Inflammatory macrophage treated with lipopolysaccharide for 4 hours (primary cell): ENCODE measurements around the gene RHO.
A peak's percentile ranks its signal among the peaks of the same experiment; 100 is the strongest.
"Not testable (repeated sequence)": the region's sequence is repeated elsewhere in the genome, so short reads cannot be mapped to it uniquely, and the experiment has no call there.

Experiments
- DNase-seq: peaks from one replicate; pipeline ENCODE4 v3.0.0-alpha.2; 2020

Gene RHO

GRCh38 chr3:129528589-129529100 is at the start of gene RHO:
Gene RHO (plus strand): TSS chr3:129528639. CDS start chr3:129528734, 95 bp downstream.
- DNase-seq, result peak; percentile 50

- DNase-seq, result not testable (repeated sequence)
Observed at GRCh38 chr3:129481225-129481765, 47.1 kb upstream of the RHO start.

GRCh38 chr3:129481766-129482332 is 46.6 kb upstream of the RHO start:
- no peak for DNase-seq

GRCh38 chr3:129482721-129483120 is 45.7 kb upstream of the RHO start:
- no peak for DNase-seq

GRCh38 chr3:129483870-129484269 is 44.6 kb upstream of the RHO start:
- no peak for DNase-seq

- DNase-seq, result peak; percentile 10
Observed at GRCh38 chr3:129485146-129485545, 43.3 kb upstream of the RHO start.

- peak; percentile 92 for DNase-seq
Observed at GRCh38 chr3:129485721-129486663, 42.4 kb upstream of the RHO start.

- DNase-seq, result no peak
Observed at GRCh38 chr3:129486664-129487035, 41.8 kb upstream of the RHO start.

GRCh38 chr3:129487183-129487867 is 41.1 kb upstream of the RHO start:
- DNase-seq, result no peak

- DNase-seq, result not testable (repeated sequence)
Observed at GRCh38 chr3:129487868-129488335, 40.5 kb upstream of the RHO start.

GRCh38 chr3:129489258-129489657 is 39.2 kb upstream of the RHO start:
- peak; percentile 87 for DNase-seq

- peak; percentile 97 for DNase-seq
Observed at GRCh38 chr3:129490273-129490675, 38.2 kb upstream of the RHO start.

GRCh38 chr3:129491077-129491476 is 37.4 kb upstream of the RHO start:
- not testable (repeated sequence) for DNase-seq

GRCh38 chr3:129491794-129492193 is 36.6 kb upstream of the RHO start:
- DNase-seq, result no peak

GRCh38 chr3:129492691-129493090 is 35.7 kb upstream of the RHO start:
- DNase-seq, result no peak

- no peak for DNase-seq
Observed at GRCh38 chr3:129493206-129493605, 35.2 kb upstream of the RHO start.

GRCh38 chr3:129494499-129494898 is 33.9 kb upstream of the RHO start:
- not testable (repeated sequence) for DNase-seq

GRCh38 chr3:129495006-129495639 is 33.3 kb upstream of the RHO start:
- not testable (repeated sequence) for DNase-seq

GRCh38 chr3:129497876-129498275 is 30.6 kb upstream of the RHO start:
- not testable (repeated sequence) for DNase-seq

- not testable (repeated sequence) for DNase-seq
Observed at GRCh38 chr3:129498603-129499488, 29.6 kb upstream of the RHO start.

- DNase-seq, result not testable (repeated sequence)
Observed at GRCh38 chr3:129499604-129500333, 28.7 kb upstream of the RHO start.
